Pancreas (tissue), 10 donors: ENCODE measurements around the gene NUP50. TPM values are rescaled to one million over a fixed set of nuclear protein-coding genes. Genes with fewer than 3 reads are reported as not detected.

Experiments
- ATAC-seq, 4 donors: fragments of 200-7000 bp; cut with Tn5 transposase; one replicate each; pipeline versions ENCODE4 v1.8.0 to v1.9.1; 2020; ENCODE audit warnings: mild to moderate bottlenecking in 4 of 4, moderate library complexity in 4 of 4
- DNase-seq, 6 donors: peaks; one replicate each; pipeline ENCODE4 v3.0.0-alpha.2; 2020
- FAIRE-seq: peaks from 2 replicates; lab custom pipeline; 2012; peaks lifted over from hg19 to GRCh38; lab: Jason Lieb, UNC
- H3K27ac ChIP-seq, 4 donors: fragments of 200-600 bp; sonication (generic); 1 replicate in 3 of 4; 2 replicates in 1 of 4; pipeline versions ENCODE4 v1.5.0 to v1.8.0; 2020
- H3K27me3 ChIP-seq, 4 donors: fragments of 200-600 bp; one replicate each; pipeline ENCODE4 v1.8.0; 2021
- H3K36me3 ChIP-seq, 3 donors: fragments of 200-600 bp; sonication (generic) in 1 of 3; one replicate each; pipeline versions ENCODE4 v1.5.0 to v1.8.0; 2020 to 2021
- H3K4me1 ChIP-seq, 3 donors: fragments of 200-600 bp; one replicate each; pipeline ENCODE4 v1.8.0; 2021
- H3K4me3 ChIP-seq, 4 donors: fragments of 200-600 bp; sonication (generic) in 2 of 4; one replicate each; pipeline versions ENCODE4 v1.5.0 to v1.8.0; 2020 to 2021
- H3K9me3 ChIP-seq, 4 donors: fragments of 200-600 bp; one replicate each; pipeline ENCODE4 v1.8.0; 2021
- WGBS, 2 donors: extraction: QIAGEN DNeasy Blood & Tissue Kit; methylation state at CpG; one replicate each; pipeline ENCODE4 v1.1.7; 2013; 5-methylcytosine and 5-hydroxymethylcytosine counted together
- intact Hi-C, 3 donors: fragments of 100-400 bp; cut with DNase I; formaldehyde crosslinking; loops; one replicate each; pipeline versions ENCODE4 v1.11.1 to v1.14.2; 2022
- polyA plus RNA-seq, 2 donors: library from polyadenylated mRNA; stranded (reverse); fragments of 200-250 nt; gene quantifications; one replicate each; pipeline ENCODE4 v1.2.3, GENCODE V29; 2013
- total RNA-seq, 6 donors: library from RNA; stranded (reverse); fragmentation: NEBNext Ultra II Directional in 4 of 6; extraction: Animal tissue kit (Norgen Biotek cat#: 25700) in 4 of 6; gene quantifications; one replicate each; pipeline versions ENCODE4 v1.2.1 to v1.2.4, GENCODE V29; 2021 to 2023
- TF ChIP-seq, protein P1 (sequence below), 4 donors: fragments of 200-600 bp; sonication (generic) in 3 of 4; IDR thresholded peaks; one replicate each; pipeline versions ENCODE4 v1.5.0 to v1.8.0; 2021; ENCODE audit warnings: antibody characterized with exemption in 4 of 4
- donor health status: healthy with polysubstance abuse.
- donor health status: DM: no; HTN: no; CAD: no; lungs with moderate emphysema.
- donor health status: DM: no; HTN: no; CAD: no.
- donor health status: control.
- donor health status: control.
- donor health status: Bipolar disorder and iron deficiency.
- donor health status: DM: yes; HTN: yes; CAD: no.
- donor health status: DM: no; HTN: no; CAD: no.
- donor health status: DM: no; HTN: no; CAD: no.
- donor health status: DM: yes; HTN: yes; CAD: no.

The NUP50 gene
- total and polyA plus RNA-seq, 8 donors, result 11.8 to 35.2 (median 27.5) TPM

DNA sequence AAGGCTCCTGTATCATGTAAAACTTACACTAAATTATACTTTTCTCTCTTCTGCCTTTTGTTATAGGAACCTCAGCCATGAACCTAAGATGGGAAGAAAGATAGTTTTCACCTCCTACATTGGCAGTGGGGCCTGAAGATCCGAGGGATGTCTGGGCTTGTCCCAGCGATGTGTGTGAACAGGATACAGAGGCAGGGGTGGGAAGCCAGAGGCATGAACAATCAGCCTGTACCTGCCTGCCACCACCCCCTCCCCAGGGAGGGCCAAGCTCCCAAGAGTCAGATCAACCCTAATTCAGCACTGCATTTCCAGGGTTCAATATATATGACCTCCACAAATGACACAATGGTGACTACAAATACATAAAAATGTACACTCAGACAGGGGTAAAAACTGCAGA, 67.6 kb downstream of the NUP50 start:
- H3K9me3 ChIP-seq, result no peaks in the 10 kb centered on the region
- peak in 1 of 6 donors; percentile 4 for DNase-seq
- intact Hi-C loops, result no loop called here
- WGBS, 2 donors, result 86 to 95% methylated on average over 2 of the region's 2 CpGs
- H3K36me3 ChIP-seq, result no peaks in the 10 kb centered on the region
- no peak for FAIRE-seq
- TF ChIP-seq, protein P1, sequence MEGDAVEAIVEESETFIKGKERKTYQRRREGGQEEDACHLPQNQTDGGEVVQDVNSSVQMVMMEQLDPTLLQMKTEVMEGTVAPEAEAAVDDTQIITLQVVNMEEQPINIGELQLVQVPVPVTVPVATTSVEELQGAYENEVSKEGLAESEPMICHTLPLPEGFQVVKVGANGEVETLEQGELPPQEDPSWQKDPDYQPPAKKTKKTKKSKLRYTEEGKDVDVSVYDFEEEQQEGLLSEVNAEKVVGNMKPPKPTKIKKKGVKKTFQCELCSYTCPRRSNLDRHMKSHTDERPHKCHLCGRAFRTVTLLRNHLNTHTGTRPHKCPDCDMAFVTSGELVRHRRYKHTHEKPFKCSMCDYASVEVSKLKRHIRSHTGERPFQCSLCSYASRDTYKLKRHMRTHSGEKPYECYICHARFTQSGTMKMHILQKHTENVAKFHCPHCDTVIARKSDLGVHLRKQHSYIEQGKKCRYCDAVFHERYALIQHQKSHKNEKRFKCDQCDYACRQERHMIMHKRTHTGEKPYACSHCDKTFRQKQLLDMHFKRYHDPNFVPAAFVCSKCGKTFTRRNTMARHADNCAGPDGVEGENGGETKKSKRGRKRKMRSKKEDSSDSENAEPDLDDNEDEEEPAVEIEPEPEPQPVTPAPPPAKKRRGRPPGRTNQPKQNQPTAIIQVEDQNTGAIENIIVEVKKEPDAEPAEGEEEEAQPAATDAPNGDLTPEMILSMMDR (IDR thresholded peaks at IDR 0.05), result no peak
- no peak overlapping the region for H3K27ac ChIP-seq
- peaks cover 0 to 3% (median 0%) of the 10 kb centered on the region in 3 donors for H3K4me1 ChIP-seq
- ATAC-seq, result no peak
- no peaks in the 10 kb centered on the region for H3K27me3 ChIP-seq
- H3K4me3 ChIP-seq, result no peak overlapping the region

- Histone ChIP-seq H3K27ac (no peak overlapping the region), H3K9me3 (no peaks in the 10 kb centered on the region), H3K4me3 (no peak overlapping the region), H3K4me1 (no peaks in the 10 kb centered on the region), H3K27me3 (no peaks in the 10 kb centered on the region), H3K36me3 (no peaks in the 10 kb centered on the region)
- intact Hi-C loops, result no loop called here
- DNase-seq (peak in 1 of 6 donors; percentile 18), FAIRE-seq (no peak), ATAC-seq (no peak)
- TF ChIP-seq, protein P1 (IDR thresholded peaks at IDR 0.05), result no peak
- WGBS, 2 donors, result 92 to 93% methylated on average over 10 of the region's 10 CpGs
Measured at GRCh38 chr22:45233386-45233785, 69.7 kb downstream of the NUP50 start.

DNA sequence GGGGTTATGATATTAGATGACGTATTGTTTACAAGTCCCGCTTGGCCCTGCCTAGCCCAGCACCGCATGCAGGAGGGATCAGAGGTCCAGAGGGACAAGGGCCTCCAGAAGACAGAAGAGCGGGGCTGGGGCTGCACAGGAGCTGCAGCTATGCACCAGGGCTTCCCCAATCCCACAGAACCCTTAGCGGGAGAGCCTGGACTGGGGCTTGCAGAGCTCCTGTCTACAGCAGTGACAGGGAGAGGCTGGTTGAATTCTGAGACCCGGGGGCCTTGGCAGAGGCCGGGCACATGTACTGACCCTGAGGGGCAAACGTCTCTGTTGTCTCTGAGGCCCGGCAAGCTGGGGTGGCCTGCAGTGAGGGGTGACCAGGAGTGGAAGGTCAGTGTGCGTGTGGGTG, 70.1 kb downstream of the NUP50 start:
- Histone ChIP-seq H3K27ac (no peak overlapping the region), H3K4me3 (no peak overlapping the region), H3K27me3 (no peaks in the 10 kb centered on the region), H3K9me3 (no peaks in the 10 kb centered on the region), H3K4me1 (no peaks in the 10 kb centered on the region), H3K36me3 (no peaks in the 10 kb centered on the region)
- intact Hi-C loops, result no loop called here
- FAIRE-seq (no peak), DNase-seq (no peak), ATAC-seq (no peak)
- 88 to 92% methylated on average over 10 of the region's 10 CpGs for WGBS, 2 donors
- TF ChIP-seq, protein P1 (IDR thresholded peaks at IDR 0.05), result no peak

DNA sequence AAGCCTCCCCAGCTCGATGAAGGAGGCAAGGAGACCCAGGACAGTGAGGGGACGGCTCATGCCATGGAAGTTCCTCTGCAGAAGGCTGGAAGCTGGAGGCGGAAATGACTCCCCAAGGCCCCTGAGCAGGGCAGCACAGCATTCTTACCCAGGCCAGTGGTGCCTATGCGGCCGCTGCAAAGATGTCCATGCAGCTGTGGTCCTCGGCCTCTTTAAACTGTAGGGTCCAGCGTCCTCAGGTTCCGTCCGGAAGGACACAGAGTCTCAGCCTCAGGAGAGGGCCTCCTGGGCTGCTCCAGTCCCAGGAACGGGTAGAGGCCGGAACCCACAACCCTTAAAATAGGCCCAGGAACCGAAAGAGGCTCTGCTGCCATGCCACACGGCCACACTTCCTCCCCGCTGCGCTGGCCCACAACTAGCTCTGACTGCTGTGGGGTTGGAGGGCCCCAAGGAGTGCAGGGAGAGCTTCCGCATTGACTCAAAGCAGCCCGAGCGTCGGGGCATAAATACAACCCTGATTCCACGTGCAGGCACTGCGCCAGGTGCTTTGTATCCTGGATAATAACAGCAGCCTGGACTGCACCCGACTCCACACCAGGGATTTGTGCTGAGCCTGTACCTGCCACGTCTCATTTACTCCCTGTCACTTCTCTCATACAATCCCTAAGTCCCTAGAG, 71.5 kb downstream of the NUP50 start:
- no peak for DNase-seq
- H3K4me1 ChIP-seq, result peaks cover 0 to 6% (median 0%) of the 10 kb centered on the region in 3 donors
- H3K4me3 ChIP-seq, result no peak overlapping the region
- WGBS, 2 donors, result 82 to 90% methylated on average over 23 of the region's 23 CpGs
- TF ChIP-seq, protein P1 (IDR thresholded peaks at IDR 0.05), result no peak
- intact Hi-C loops, result no loop called here
- no peaks in the 10 kb centered on the region for H3K9me3 ChIP-seq
- peak overlapping the region in 1 of 4 donors; percentile 17 for H3K27ac ChIP-seq
- FAIRE-seq, result no peak
- peak in 2 of 4 donors; percentile 28 to 67 for ATAC-seq
- H3K36me3 ChIP-seq, result no peaks in the 10 kb centered on the region
- H3K27me3 ChIP-seq, result no peaks in the 10 kb centered on the region

GRCh38 chr22:45235851-45236342, 72.2 kb downstream of the NUP50 start:
- TF ChIP-seq, protein P1 (IDR thresholded peaks at IDR 0.05), result no peak
- peaks cover 0 to 6% (median 0%) of the 10 kb centered on the region in 3 donors for H3K4me1 ChIP-seq
- DNase-seq, result peak in 4 of 6 donors; percentile 63 to 72 (median 66)
- ATAC-seq, result peak; percentile 13 to 54 (median 44)
- no peak overlapping the region for H3K4me3 ChIP-seq
- intact Hi-C loops, result no loop called here
- H3K27ac ChIP-seq, result no peak overlapping the region
- 49 to 62% methylated on average over 20 of the region's 20 CpGs for whole genome bisulfite sequencing, 2 donors
- no peaks in the 10 kb centered on the region for H3K36me3 ChIP-seq
- H3K9me3 ChIP-seq, result no peaks in the 10 kb centered on the region
- no peaks in the 10 kb centered on the region for H3K27me3 ChIP-seq
- no peak for FAIRE-seq
